Measurements from ENCODE around the gene TRIP12.
A peak's percentile ranks its signal among the peaks of the same experiment; 100 is the strongest.
"Not testable (repeated sequence)": the region's sequence is repeated elsewhere in the genome, so short reads cannot be mapped to it uniquely, and the experiment has no call there.

TRIP12 gene

DNA sequence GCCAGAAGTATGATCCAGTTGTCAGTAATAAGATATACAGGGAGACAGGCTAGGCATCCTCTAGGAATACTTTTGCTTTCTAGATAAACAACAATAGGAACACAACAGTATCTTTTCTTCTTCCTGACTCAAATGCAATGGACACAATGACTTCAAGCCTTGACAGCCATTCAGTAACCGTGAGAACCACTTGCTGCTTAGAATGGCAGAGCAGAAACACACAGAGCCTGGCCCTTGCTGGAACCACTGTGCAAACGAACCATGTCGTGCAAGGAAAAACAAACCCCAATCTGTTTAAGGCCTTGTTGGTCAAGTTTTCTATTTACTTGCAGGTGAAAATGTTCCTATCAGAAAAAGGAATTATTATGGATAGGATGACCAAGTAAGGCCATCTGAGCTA, 18.8 kb downstream of the TRIP12 start:
- no peak for DNase-seq (ENCODE audit: low read depth)
- no peak overlapping the region for H3K4me3 ChIP-seq (ENCODE audit: low read length)
- TF ChIP-seq, protein P1, sequence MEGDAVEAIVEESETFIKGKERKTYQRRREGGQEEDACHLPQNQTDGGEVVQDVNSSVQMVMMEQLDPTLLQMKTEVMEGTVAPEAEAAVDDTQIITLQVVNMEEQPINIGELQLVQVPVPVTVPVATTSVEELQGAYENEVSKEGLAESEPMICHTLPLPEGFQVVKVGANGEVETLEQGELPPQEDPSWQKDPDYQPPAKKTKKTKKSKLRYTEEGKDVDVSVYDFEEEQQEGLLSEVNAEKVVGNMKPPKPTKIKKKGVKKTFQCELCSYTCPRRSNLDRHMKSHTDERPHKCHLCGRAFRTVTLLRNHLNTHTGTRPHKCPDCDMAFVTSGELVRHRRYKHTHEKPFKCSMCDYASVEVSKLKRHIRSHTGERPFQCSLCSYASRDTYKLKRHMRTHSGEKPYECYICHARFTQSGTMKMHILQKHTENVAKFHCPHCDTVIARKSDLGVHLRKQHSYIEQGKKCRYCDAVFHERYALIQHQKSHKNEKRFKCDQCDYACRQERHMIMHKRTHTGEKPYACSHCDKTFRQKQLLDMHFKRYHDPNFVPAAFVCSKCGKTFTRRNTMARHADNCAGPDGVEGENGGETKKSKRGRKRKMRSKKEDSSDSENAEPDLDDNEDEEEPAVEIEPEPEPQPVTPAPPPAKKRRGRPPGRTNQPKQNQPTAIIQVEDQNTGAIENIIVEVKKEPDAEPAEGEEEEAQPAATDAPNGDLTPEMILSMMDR (conservative IDR thresholded peaks at IDR 0.05; ENCODE audit: low read depth, low read length) = no peak

DNA sequence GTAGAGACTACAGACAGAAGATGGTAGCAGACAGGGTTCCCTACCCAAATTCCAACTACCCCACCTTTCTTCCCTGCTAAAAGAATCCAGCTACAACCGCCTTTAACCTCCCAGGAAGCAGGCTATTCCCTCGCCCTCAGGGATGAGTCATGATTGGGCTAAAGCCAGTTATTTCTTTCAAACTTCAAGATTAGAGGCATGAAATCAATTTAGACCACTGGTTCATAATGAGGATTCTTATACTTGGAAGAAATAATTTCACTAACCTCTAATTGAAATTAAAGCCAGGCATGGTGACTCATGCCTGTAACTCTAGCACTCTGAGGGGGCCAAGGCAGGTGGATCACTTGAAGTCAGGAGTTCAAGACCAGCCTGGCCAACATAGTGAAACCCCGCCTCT, 20.0 kb downstream of the TRIP12 start:
- no peak overlapping the region for H3K4me3 ChIP-seq (ENCODE audit: low read length)
- TF ChIP-seq, protein P1 (conservative IDR thresholded peaks at IDR 0.05; ENCODE audit: low read depth, low read length) = no peak
- peak; percentile 67 for DNase-seq (ENCODE audit: low read depth)

DNA sequence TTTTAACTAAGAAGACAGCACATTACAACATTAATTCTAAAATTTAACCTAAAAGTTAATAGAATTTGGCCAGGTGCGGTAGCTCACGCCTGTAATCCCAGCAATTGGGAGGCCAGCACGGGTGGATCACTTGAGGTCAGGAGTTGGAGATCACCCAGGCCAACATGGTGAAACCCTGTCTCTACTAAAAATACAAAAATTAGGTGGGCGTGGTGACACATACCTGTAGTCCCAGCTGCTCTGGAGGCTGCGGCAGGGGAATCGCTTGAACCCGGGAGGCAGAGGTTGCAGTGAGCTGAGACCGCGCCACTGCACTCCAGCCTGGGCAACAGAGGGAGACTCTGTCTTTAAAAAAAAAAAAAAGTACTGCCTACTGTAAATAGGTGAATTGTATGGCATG, 21.3 kb downstream of the TRIP12 start:
- H3K4me3 ChIP-seq (ENCODE audit: low read length); DNase-seq (ENCODE audit: low read depth): not testable (repeated sequence)

DNA sequence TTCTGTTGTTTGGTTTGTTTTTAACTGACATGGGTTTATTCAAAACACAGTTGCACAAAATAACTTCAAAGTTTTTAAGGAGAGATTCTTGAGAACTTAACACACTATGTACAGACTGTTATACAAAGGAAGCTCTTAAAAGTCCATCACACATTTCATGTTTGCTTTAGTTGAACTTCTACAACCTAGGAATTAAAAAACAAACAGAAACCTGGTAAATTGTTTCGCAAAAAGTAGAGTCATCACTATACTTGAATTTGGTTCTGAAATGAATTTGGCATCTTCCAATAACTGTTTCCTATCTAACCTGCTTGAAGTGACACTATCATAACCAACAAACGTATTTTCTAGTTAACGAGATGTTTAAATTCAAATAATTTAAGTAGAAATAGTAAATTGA, 21.8 kb downstream of the TRIP12 start:
- DNase-seq (ENCODE audit: low read depth) = no peak
- TF ChIP-seq, protein P1 (conservative IDR thresholded peaks at IDR 0.05; ENCODE audit: low read depth, low read length) = no peak
- H3K4me3 ChIP-seq (ENCODE audit: low read length) = no peak overlapping the region

DNA sequence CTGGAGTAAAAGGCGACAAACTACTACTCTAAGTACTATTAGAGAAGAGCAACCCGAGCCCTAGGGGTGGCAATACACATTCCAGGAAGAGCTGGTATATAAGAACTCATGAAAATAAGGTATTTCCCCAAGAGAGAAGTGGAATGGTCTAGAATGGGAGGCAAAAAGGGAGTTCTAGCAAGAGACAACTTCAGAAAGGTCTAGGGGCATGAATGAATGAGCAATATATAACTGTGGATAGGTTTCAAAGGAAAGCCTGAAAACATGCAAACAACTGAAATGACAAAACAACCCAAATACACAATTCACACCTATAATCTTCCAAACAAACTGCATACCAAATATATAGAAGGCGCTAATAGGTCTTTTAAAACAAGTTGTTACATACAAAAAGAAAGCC, 22.2 kb downstream of the TRIP12 start:
- TF ChIP-seq, protein P1 (conservative IDR thresholded peaks at IDR 0.05; ENCODE audit: low read depth, low read length) = no peak

DNA sequence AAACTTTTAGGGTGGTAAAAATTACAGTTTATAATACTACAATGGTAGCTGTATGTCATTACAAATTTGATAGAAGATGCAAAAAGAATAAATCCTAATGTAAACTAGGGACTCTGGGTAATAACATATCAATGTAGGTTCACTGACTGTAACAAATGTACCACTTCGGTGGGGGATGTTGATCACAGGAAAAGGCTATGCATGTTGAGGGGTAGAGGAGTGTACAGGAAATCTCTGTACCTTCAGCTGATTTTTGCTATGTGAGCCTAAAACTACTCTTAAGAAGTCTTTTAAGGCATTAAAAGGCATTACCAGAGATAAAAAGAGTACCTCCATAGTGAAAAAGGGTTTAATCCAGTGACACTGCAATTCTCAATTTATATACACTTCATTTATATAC, 25.0 kb downstream of the TRIP12 start:
- no peak for DNase-seq (ENCODE audit: low read depth)
- TF ChIP-seq, protein P1 (conservative IDR thresholded peaks at IDR 0.05; ENCODE audit: low read depth, low read length) = no peak
- H3K4me3 ChIP-seq (ENCODE audit: low read length) = no peak overlapping the region

More for the DNA sequence above, 22.2 kb downstream of the TRIP12 start:
- H3K4me3 ChIP-seq (ENCODE audit: low read length) = no peak overlapping the region
- DNase-seq (ENCODE audit: low read depth) = no peak

DNA sequence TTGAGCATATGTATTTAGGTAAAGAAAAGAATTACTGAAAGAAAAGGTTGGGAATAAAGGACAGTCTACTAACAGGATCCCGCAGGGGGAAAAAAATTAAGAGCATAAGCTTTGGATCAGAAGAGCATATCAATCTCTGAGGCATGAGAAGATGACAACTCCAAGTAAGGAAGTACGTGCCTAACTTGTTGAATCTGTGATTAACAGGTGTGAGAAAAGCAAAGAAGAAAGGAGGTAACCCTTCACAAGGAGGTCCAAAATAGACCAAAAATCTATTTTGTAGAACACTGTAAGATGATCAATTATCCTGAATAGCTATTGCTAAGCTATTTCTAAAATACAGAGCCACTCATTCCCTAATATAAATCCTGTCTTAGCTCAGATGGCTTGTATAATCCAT, 32.8 kb downstream of the TRIP12 start:
- no peak for DNase-seq (ENCODE audit: low read depth)
- H3K4me3 ChIP-seq (ENCODE audit: low read length) = no peak overlapping the region
- TF ChIP-seq, protein P1 (conservative IDR thresholded peaks at IDR 0.05; ENCODE audit: low read depth, low read length) = no peak

DNA sequence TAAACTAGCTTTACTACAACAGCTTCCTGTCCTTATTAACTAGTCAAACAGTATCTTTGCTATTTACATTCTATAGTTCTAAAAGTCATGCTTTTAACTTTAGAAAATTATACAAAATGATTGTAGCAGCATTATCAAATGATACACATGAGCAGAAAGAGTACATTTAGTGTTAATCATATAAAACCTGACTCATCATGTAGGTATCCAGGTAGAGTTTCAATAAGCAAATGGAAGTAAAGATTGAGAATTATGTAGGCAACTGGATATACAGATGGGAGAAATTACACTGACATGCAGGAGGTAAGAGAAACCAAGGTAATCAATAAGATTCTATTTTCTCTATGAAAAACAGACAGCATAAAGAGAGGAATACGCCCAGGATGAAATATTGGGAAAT, 33.8 kb downstream of the TRIP12 start:
- DNase-seq (ENCODE audit: low read depth) = no peak
- H3K4me3 ChIP-seq (ENCODE audit: low read length) = no peak overlapping the region
- TF ChIP-seq, protein P1 (conservative IDR thresholded peaks at IDR 0.05; ENCODE audit: low read depth, low read length) = no peak

All from retinal pigment epithelial cell (primary cell).